ENCODE measurements around the gene PSD2.

DNA sequence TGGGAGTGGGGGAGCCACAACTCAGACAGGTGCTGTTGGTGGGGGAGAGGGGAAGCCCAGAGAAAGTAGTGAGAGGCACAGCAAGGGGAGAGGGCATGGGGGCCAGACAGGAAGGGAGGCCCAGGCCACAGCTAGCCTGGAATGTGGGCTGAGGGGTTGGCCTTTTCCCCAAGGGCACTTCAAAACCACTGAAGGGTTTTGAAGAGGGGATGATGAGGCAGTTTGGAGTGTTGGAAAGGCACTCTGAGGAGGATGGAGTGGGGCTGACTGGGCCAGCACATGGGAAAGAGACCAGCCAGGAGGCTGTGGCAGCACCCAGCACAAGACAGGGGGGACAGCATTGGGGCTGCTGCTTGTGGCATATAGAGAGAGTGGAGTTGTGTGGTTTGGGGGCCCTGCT is 3.8 kb downstream of the PSD2 start:
- no peak for TF ChIP-seq EZH2phosphoT487 (IDR thresholded peaks at IDR 0.05; ENCODE audit: insufficient read depth, low read depth)
- no peak for TF ChIP-seq EZH2 (IDR thresholded peaks at IDR 0.05; ENCODE audit: insufficient read depth, poor library complexity, severe bottlenecking)

Data from GM23248 (cell line).